Measurements from ENCODE around the gene TENM3. TPM values are rescaled to one million over a fixed set of nuclear protein-coding genes. Genes with fewer than 3 reads are reported as not detected.

TENM3 gene
- total and polyA plus RNA-seq, 10 of the 15 experiments (the other 5 are each of a cell fraction or from before 2014, with no cell fraction given), result 0.01 to 1.7 (median 0.08) TPM; not detected in 2

- Histone ChIP-seq H3K4me3 (no peak overlapping the region), H3K27me3 (replicated peaks in 1 of 2; ENCODE audit: control insufficient read depth in 2 of 2, insufficient read depth in 2 of 2, low read length in 1 of 2) (peaks cover 0 to 3% of the 10 kb centered on the region in 2 experiments; a peak in 1 of 4 replicates), H3K4me2 (ENCODE audit: control insufficient read depth, insufficient read depth) (no peak overlapping the region), H2AFZ (ENCODE audit: control insufficient read depth, low read depth, low read length) (no peak overlapping the region), H3K36me3 (ENCODE audit: control insufficient read depth in 2 of 2, insufficient read depth in 2 of 2, low read length in 1 of 2) (no peaks in the 10 kb centered on the region), H3K27ac (ENCODE audit: control insufficient read depth, insufficient read depth) (no peak overlapping the region), H3K9ac (ENCODE audit: control insufficient read depth, insufficient read depth, low read length) (no peak overlapping the region), H4K20me1 (ENCODE audit: control insufficient read depth, insufficient read depth) (no peaks in the 10 kb centered on the region), H3K79me2 (ENCODE audit: control insufficient read depth, insufficient read depth, low read length) (no peaks in the 10 kb centered on the region), H3K4me1 (ENCODE audit: control insufficient read depth, insufficient read depth, low read length) (no peaks in the 10 kb centered on the region), H3K9me3 (replicated peaks; ENCODE audit: control insufficient read depth, insufficient read depth, low read length) (no peaks in the 10 kb centered on the region)
- intact Hi-C loops (cut with micrococcal nuclease; ENCODE audit: unreplicated experiment), result no loop called here
- CTCF ChIA-PET, result interaction anchor here (1.4 kb wide), 1 partner anchor 158 kb away, joined by 3 read pairs; no protein-coding TSS in a partner anchor
- DNase-seq (ENCODE audit: low read depth, low spot score), result no peak
- no peak for ATAC-seq
- 32% methylated on average over 8 of the region's 8 CpGs for WGBS (ENCODE audit: insufficient coverage, insufficient replicate concordance, low lambda C conversion rate, missing lambda C conversion rate)
- SMC1A ChIA-PET (ENCODE audit: uncharacterized antibody, unreplicated experiment), result interaction anchor here (1.6 kb wide), 1 partner anchor 25 kb away, joined by 3 read pairs; no protein-coding TSS in a partner anchor
- TF ChIP-seq MYB (IDR thresholded peaks at IDR 0.05; ENCODE audit: borderline replicate concordance, low read depth, low read length), result no peak
- TF ChIP-seq HDAC2 (IDR thresholded peaks at IDR 0.05), result no peak
- TF ChIP-seq RB1 (IDR thresholded peaks at IDR 0.05; ENCODE audit: borderline replicate concordance), result no peak
- TF ChIP-seq FOS (IDR thresholded peaks at IDR 0.05; ENCODE audit: borderline replicate concordance, extremely low read depth, insufficient read length), result no peak
- TF ChIP-seq NRF1 (conservative IDR thresholded peaks at IDR 0.05; ENCODE audit: low read depth, low read length), result no peak
- no peak for TF ChIP-seq BMI1 (IDR thresholded peaks at IDR 0.05; ENCODE audit: borderline replicate concordance)
- no peak for TF ChIP-seq ZBTB11 (CRISPR knock-in tag; IDR thresholded peaks at IDR 0.05)
- no peak for TF ChIP-seq TCF7 (IDR thresholded peaks at IDR 0.05; ENCODE audit: borderline replicate concordance)
- TF ChIP-seq HDGF (IDR thresholded peaks at IDR 0.05), result no peak
- BruUV-seq (replicated peaks), result no TSS peak
- RAD21 ChIA-PET (ENCODE audit: unreplicated experiment), result no interaction called here
- no peak for FAIRE-seq
- POLR2A ChIA-PET, result no interaction called here
- in situ Hi-C loops (cut with MboI), result no loop called here
These were observed 521.4 kb downstream of the TENM3 start for GRCh38 chr4:182764642-182765041.

Data from GM12878 (cell line).